Glutamatergic neuron (in vitro differentiated cells): Measurements from ENCODE around the gene HEXB. TPM values are rescaled to one million over a fixed set of nuclear protein-coding genes. Genes with fewer than 3 reads are reported as not detected.

Source experiments
- DNase-seq: peaks from one replicate; pipeline ENCODE4 v3.0.0; 2022
- H3K27ac Mint-ChIP-seq: one replicate; pipeline ENCODE4 v1.8.0; 2020; ENCODE audit warnings: mild to moderate bottlenecking, mixed read lengths, inconsistent platforms; ENCODE audit not compliant: unreplicated experiment
- H3K27me3 Mint-ChIP-seq: one replicate; pipeline ENCODE4 v1.8.0; 2020; ENCODE audit warnings: mild to moderate bottlenecking, moderate library complexity, mixed read lengths, inconsistent platforms; ENCODE audit not compliant: unreplicated experiment
- H3K36me3 Mint-ChIP-seq: one replicate; pipeline ENCODE4 v1.8.0; 2020; ENCODE audit warnings: mild to moderate bottlenecking, mixed read lengths, inconsistent platforms; ENCODE audit not compliant: unreplicated experiment
- H3K4me1 Mint-ChIP-seq: one replicate; pipeline ENCODE4 v1.8.0; 2020; ENCODE audit warnings: mild to moderate bottlenecking, low read depth, mixed read lengths, inconsistent platforms; ENCODE audit not compliant: unreplicated experiment
- H3K4me3 Mint-ChIP-seq: one replicate; pipeline ENCODE4 v1.8.0; 2020; ENCODE audit warnings: mild to moderate bottlenecking, mixed read lengths, inconsistent platforms; ENCODE audit not compliant: unreplicated experiment
- H3K9me3 Mint-ChIP-seq: one replicate; pipeline ENCODE4 v1.8.0; 2020; ENCODE audit warnings: mild to moderate bottlenecking, moderate library complexity, mixed read lengths, inconsistent platforms; ENCODE audit not compliant: unreplicated experiment
- total RNA-seq: library from RNA; stranded (reverse); fragmentation: NEBNext Ultra II Directional; extraction: Animal tissue kit (Norgen Biotek cat#: 25700); gene quantifications from one replicate; pipeline ENCODE4 v1.2.1, GENCODE V29; 2021; ENCODE audit not compliant: unreplicated experiment
- TF ChIP-seq, protein P1 (sequence below): fragments of 200-600 bp; sonication (generic); IDR thresholded peaks from one replicate; pipeline ENCODE4 v1.5.0; 2021; ENCODE audit not compliant: partially characterized antibody, unreplicated experiment

HEXB gene
- total RNA-seq, 1 donor from 2014 or later, result 13.5 TPM

DNA sequence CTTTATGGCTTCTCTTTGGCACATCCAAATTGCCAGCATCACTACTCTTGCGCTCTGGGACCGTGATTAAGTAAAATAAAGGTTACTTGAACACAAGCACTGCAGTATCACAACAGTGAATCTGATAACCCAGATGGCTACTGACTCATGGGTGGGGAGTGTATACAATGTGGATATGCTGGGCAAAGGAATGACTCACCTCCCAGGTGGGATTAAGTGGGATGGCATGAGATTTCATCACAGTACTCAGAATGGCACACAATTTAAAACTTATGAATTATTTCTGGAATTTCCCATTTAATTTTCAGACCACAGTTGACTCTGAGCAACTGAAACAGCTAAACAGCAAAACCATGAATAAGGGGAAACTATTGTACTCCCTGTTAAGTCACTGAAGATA is 77.6 kb downstream of the HEXB start:
- H3K9me3 Mint-ChIP-seq, result no peaks in the 10 kb centered on the region
- H3K36me3 Mint-ChIP-seq, result no peaks in the 10 kb centered on the region
- H3K4me3 Mint-ChIP-seq, result no peak overlapping the region
- no peak overlapping the region for H3K27ac Mint-ChIP-seq
- peaks cover 4% of the 10 kb centered on the region for H3K4me1 Mint-ChIP-seq
- no peaks in the 10 kb centered on the region for H3K27me3 Mint-ChIP-seq
- TF ChIP-seq, protein P1, sequence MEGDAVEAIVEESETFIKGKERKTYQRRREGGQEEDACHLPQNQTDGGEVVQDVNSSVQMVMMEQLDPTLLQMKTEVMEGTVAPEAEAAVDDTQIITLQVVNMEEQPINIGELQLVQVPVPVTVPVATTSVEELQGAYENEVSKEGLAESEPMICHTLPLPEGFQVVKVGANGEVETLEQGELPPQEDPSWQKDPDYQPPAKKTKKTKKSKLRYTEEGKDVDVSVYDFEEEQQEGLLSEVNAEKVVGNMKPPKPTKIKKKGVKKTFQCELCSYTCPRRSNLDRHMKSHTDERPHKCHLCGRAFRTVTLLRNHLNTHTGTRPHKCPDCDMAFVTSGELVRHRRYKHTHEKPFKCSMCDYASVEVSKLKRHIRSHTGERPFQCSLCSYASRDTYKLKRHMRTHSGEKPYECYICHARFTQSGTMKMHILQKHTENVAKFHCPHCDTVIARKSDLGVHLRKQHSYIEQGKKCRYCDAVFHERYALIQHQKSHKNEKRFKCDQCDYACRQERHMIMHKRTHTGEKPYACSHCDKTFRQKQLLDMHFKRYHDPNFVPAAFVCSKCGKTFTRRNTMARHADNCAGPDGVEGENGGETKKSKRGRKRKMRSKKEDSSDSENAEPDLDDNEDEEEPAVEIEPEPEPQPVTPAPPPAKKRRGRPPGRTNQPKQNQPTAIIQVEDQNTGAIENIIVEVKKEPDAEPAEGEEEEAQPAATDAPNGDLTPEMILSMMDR, result no peak
- no peak for DNase-seq

DNA sequence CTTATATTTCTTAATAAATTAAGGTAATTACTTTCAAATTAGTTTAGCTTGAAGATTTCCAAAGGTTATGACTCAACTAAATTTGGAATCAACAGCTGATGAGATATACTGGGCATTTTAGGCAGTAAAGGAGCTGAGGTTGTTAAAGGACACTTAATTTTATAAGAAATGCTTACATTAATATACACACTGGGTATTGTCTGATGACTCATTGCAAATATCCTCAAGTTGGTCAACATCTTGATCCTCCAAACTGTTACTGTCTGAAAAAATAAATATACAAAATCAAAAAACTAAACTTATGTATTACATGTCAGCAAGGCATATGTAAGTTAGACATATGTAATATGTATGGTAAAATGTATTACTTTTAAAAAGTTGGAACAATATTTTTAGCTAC is 78.5 kb downstream of the HEXB start:
- TF ChIP-seq, protein P1, result no peak
- no peaks in the 10 kb centered on the region for H3K9me3 Mint-ChIP-seq
- no peak overlapping the region for H3K27ac Mint-ChIP-seq
- H3K4me3 Mint-ChIP-seq, result no peak overlapping the region
- no peaks in the 10 kb centered on the region for H3K27me3 Mint-ChIP-seq
- DNase-seq, result no peak
- peaks cover 4% of the 10 kb centered on the region for H3K4me1 Mint-ChIP-seq
- H3K36me3 Mint-ChIP-seq, result no peaks in the 10 kb centered on the region

DNA sequence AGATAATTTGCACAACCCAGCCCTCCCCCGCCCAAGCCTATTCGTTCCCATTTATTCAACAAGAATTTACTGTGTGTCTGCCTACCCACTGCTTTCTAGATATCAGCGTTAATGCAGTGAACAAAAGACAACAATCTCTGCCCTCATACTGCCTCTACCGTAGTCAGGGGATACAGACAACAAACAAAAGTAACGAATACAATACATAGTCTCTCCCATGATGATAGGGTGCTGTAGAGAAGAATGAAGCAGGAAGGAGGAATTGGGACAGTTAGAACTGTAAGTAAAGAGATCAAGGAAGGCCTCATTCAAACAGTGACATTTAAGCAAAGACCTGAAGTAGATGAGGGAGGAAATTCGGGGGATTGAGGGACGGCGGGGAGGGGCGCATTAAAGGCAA is 80.2 kb downstream of the HEXB start:
- Mint-ChIP-seq H3K4me3 (peak overlapping the region; percentile 63), H3K27ac (no peak overlapping the region), H3K9me3 (no peaks in the 10 kb centered on the region), H3K27me3 (no peaks in the 10 kb centered on the region), H3K36me3 (no peaks in the 10 kb centered on the region), H3K4me1 (peaks cover 4% of the 10 kb centered on the region)
- no peak for DNase-seq
- TF ChIP-seq, protein P1, result no peak

DNA sequence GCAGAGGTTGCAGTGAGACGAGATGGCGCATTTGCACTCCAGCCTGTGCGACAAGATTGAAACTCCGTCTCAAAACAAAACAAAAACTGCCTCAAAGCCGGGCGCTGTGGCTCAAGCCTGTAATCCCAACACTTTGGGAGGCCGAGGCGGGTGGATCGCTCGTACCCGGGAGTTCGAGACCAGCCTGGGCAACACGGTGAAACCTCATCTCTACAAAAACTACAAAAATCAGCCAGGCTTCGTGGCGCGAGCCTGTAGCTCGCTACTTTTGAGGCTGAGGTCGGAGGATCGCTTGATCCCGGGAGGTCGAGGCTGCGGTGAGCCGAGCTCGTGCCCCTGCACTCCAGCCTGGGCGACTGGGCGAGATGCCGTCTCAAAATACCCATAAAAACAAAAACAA is 80.9 kb downstream of the HEXB start:
- no peaks in the 10 kb centered on the region for H3K36me3 Mint-ChIP-seq
- no peaks in the 10 kb centered on the region for H3K9me3 Mint-ChIP-seq
- peak overlapping the region; percentile 95 for H3K4me3 Mint-ChIP-seq
- peak overlapping the region; percentile 44 for H3K27ac Mint-ChIP-seq
- H3K27me3 Mint-ChIP-seq, result no peaks in the 10 kb centered on the region
- no peak for DNase-seq
- H3K4me1 Mint-ChIP-seq, result peaks cover 4% of the 10 kb centered on the region
- TF ChIP-seq, protein P1, result no peak

DNA sequence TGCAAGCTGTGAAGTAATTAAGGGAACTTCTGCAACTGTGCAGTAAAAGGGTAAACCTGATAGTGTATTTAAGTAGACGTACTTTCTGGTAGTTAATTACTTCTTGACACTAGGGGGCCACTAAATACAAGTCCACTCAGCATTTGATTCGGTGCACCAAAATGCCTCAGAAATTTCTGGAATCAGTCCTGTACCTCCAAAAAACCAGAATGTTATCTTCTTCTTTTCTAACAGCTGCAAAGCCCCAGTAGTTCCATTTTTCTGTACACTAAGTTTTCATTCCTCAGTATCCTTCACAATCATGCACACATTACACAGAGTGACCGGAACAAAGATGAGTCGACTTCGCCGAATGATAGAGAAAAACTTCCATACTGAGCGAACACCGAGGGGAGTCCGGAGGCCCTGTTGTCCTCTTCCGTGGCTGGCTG is 81.4 kb downstream of the HEXB start:
- Mint-ChIP-seq H3K4me1 (peaks cover 4% of the 10 kb centered on the region), H3K27ac (peak overlapping the region; percentile 63), H3K9me3 (no peaks in the 10 kb centered on the region)

More for the DNA sequence above, 81.4 kb downstream of the HEXB start:
- Mint-ChIP-seq H3K27me3 (no peaks in the 10 kb centered on the region), H3K36me3 (no peaks in the 10 kb centered on the region), H3K4me3 (peak overlapping the region; percentile 95)
- DNase-seq, result no peak
- TF ChIP-seq, protein P1, result peak; percentile 70
